HepG2 (cell line): ENCODE results near the gene ICE1. TPM values are rescaled to one million over a fixed set of nuclear protein-coding genes. Genes with fewer than 3 reads are reported as not detected.

Experiments used
- ATAC-seq: fragments of 200-7000 bp; cut with Tn5 transposase; 3 replicates; pipeline ENCODE4 v1.9.1; 2020; ENCODE audit warnings: mild to moderate bottlenecking, moderate library complexity
- BruUV-seq: library from RNA; stranded (reverse); fragments of 400-500 nt; replicated peaks from 2 replicates; lab custom pipeline; 2021; lab: Mats Ljungman, UMichigan
- CTCF ChIA-PET: fragments of 300-600 bp; formaldehyde crosslinking; extraction: SDS; loops from one replicate; lab custom pipeline; 2021; ENCODE audit warnings: low total read pairs, inconsistent platforms, low intra/inter-chr PET ratio; lab: Yijun Ruan, JAX
- POLR2A ChIA-PET: fragments of 350-600 bp; sonication (Branson Sonifier 250); formaldehyde crosslinking; loops from one replicate; lab custom pipeline; 2020; ENCODE audit warnings: antibody characterized with exemption, inconsistent platforms; lab: Yijun Ruan, JAX
- DNase-seq: peaks from one replicate; pipeline ENCODE4 v3.0.0-alpha.2; 2015; ENCODE audit warnings: low spot score
- FAIRE-seq: peaks from 3 replicates; lab custom pipeline; 2011; peaks lifted over from hg19 to GRCh38; lab: Jason Lieb, UNC
- H2AFZ ChIP-seq: one replicate; pipeline ENCODE4 v1.6.1; 2011; ENCODE audit warnings: low read length, inconsistent platforms
- H3K27ac ChIP-seq: fragments of 300-600 bp; 3 replicates; pipeline ENCODE4 v1.8.0; 2011; ENCODE audit warnings: mixed run types, mild to moderate bottlenecking, mixed read lengths, low read length, inconsistent platforms; ENCODE audit not compliant: insufficient read depth; ENCODE audit errors: extremely low read length
- H3K27me3 ChIP-seq, 2 experiments: fragments of 200-600 bp in 1 of 2; 2 replicates in 1 of 2; 3 replicates in 1 of 2; pipeline versions ENCODE4 v1.6.0 to v1.8.0; 2011; ENCODE audit warnings: low read length in 2 of 2, mild to moderate bottlenecking in 2 of 2, moderate library complexity in 2 of 2, inconsistent platforms in 1 of 2; ENCODE audit not compliant: insufficient read depth in 2 of 2, control insufficient read depth in 1 of 2
- H3K36me3 ChIP-seq, 2 experiments: fragments of 200-600 bp in 1 of 2; replicated peaks in 1 of 2; 2 replicates in 1 of 2; 3 replicates in 1 of 2; pipeline versions ENCODE4 v1.5.1 to v1.8.0; 2011; ENCODE audit warnings: low read length in 2 of 2, inconsistent platforms in 1 of 2; ENCODE audit not compliant: insufficient read depth in 2 of 2, control insufficient read depth in 1 of 2
- H3K4me1 ChIP-seq: 2 replicates; pipeline ENCODE4 v1.5.1; 2012; ENCODE audit warnings: low read length, inconsistent platforms; ENCODE audit not compliant: insufficient read depth
- H3K4me2 ChIP-seq: 2 replicates; pipeline ENCODE4 v1.6.0; 2011; ENCODE audit warnings: low read depth, low read length, inconsistent platforms
- H3K4me3 ChIP-seq, 3 experiments: fragments of 200-600 bp in 1 of 3; sonication (generic), shearing (Covaris generic) in 1 of 3; replicated peaks in 1 of 3; 2 replicates each; pipeline ENCODE4 v1.5.1; 2011 to 2016; ENCODE audit warnings: low read length in 3 of 3, inconsistent platforms in 2 of 3, low read depth in 2 of 3, mild to moderate bottlenecking in 2 of 3, control low read depth in 1 of 3, mixed read lengths in 1 of 3; ENCODE audit not compliant: insufficient read depth in 1 of 3
- H3K79me2 ChIP-seq: one replicate; pipeline ENCODE4 v1.6.1; 2011; ENCODE audit warnings: low read length, inconsistent platforms; ENCODE audit not compliant: insufficient read depth
- H3K9ac ChIP-seq: 2 replicates; pipeline ENCODE4 v1.6.0; 2011; ENCODE audit warnings: mild to moderate bottlenecking, low read depth, low read length, inconsistent platforms; ENCODE audit not compliant: insufficient read depth
- H3K9me3 ChIP-seq: 2 replicates; pipeline ENCODE4 v1.5.1; 2012; ENCODE audit warnings: mild to moderate bottlenecking, low read length
- H4K20me1 ChIP-seq: 2 replicates; pipeline ENCODE4 v1.6.0; 2011; ENCODE audit warnings: inconsistent platforms, mild to moderate bottlenecking, low read length, moderate library complexity; ENCODE audit not compliant: insufficient read depth
- DMAP1 ChIP-seq: IDR thresholded peaks from 2 replicates; pipeline ENCODE4 v1.6.1; 2016
- MAFF ChIP-seq: IDR thresholded peaks from 2 replicates; pipeline ENCODE4 v1.6.1; 2011; ENCODE audit warnings: low read depth, low read length, improper control_type of control experiment
- MAFK ChIP-seq, 2 experiments: IDR thresholded peaks in 1 of 2; conservative IDR thresholded peaks in 1 of 2; 2 replicates each; pipeline ENCODE4 v1.6.1; 2011; ENCODE audit warnings: improper control_type of control experiment in 2 of 2, low read length in 2 of 2
- NCOA1 ChIP-seq: sonication (generic); formaldehyde crosslinking; IDR thresholded peaks from 2 replicates; pipeline ENCODE4 v1.9.0; 2021; ENCODE audit warnings: missing genetic modification reagents
- NFIB ChIP-seq: sonication (generic); formaldehyde crosslinking; IDR thresholded peaks from 2 replicates; pipeline ENCODE4 v1.9.0; 2021; ENCODE audit warnings: missing genetic modification reagents, mild to moderate bottlenecking, borderline replicate concordance
- ZNF839 ChIP-seq: sonication (generic); formaldehyde crosslinking; IDR thresholded peaks from 2 replicates; pipeline ENCODE4 v1.4.0; 2020; ENCODE audit warnings: missing genetic modification reagents, mild to moderate bottlenecking, borderline replicate concordance
- WGBS: methylation state at CpG from one replicate; pipeline ENCODE4 v1.1.6; 2017; ENCODE audit warnings: low lambda C conversion rate; 5-methylcytosine and 5-hydroxymethylcytosine counted together
- in situ Hi-C: cut with HindIII; loops from 2 replicates; pipeline ENCODE4 v1.10.0; 2017; ENCODE audit warnings: low pct_unique_long_range_greater_than_20kb; ENCODE audit not compliant: extremely low pct_ligation_motif_present
- intact Hi-C: fragments of 100-400 bp; cut with micrococcal nuclease; formaldehyde crosslinking; loops from one replicate; pipeline ENCODE4 v1.10.0; 2022; ENCODE audit not compliant: unreplicated experiment
- polyA plus RNA-seq, 8 experiments: library from polyadenylated mRNA; depleted of rRNA in 3 of 8; stranded (reverse) in 7 of 8; unstranded in 1 of 8; fragments of >200 nt; fragmentation: Illumina TruSeq in 4 of 8; extraction: Trizol in 4 of 8; gene quantifications; 2 replicates each; pipeline versions ENCODE4 v1.2.1 to v1.2.3, GENCODE V29; 2011 to 2016; ENCODE audit warnings: low read depth in 4 of 8, missing spikeins in 1 of 8, mixed read lengths in 1 of 8; ENCODE audit not compliant: insufficient read depth in 1 of 8
- total RNA-seq, 5 experiments: library from RNA; depleted of rRNA; stranded (reverse); fragments of >200 nt; fragmentation: Illumina TruSeq; extraction: Trizol; gene quantifications; 2 replicates each; pipeline ENCODE4 v1.2.3, GENCODE V29; 2016; ENCODE audit warnings: low read depth in 1 of 5

Gene ICE1
- total and polyA plus RNA-seq, 2 of the 13 experiments (the other 11 are each of a cell fraction or from before 2014, with no cell fraction given) = 9.1 to 27.6 TPM

- WGBS = 98% methylated on average over 11 of the region's 11 CpGs
- Histone ChIP-seq H3K27ac (no peak overlapping the region), H4K20me1 (0 out of 2 replicates have a peak, but pooled peaks cover 5% of the 10 kb centered on the region), H3K36me3 (peaks cover 2 to 18% of the 10 kb centered on the region in 2 experiments; a peak in 3 of 5 replicates), H3K4me3 (no peak overlapping the region), H2AFZ (no peak overlapping the region), H3K9me3 (no peaks in the 10 kb centered on the region)
- no peak for FAIRE-seq
- POLR2A ChIA-PET = no interaction called here
- DNase-seq = no peak
- CTCF ChIA-PET = no interaction called here
- TF ChIP-seq MAFF (peak; percentile 26; the same call in 1 of the 2 replicates), NCOA1 (CRISPR knock-in tag) (no peak), NFIB (no peak), MAFK (conservative IDR thresholded peaks at IDR 0.05 in 1 of 2, IDR thresholded peaks at IDR 0.05 in 1 of 2; ENCODE audit: low read length in 2 of 2) (peak; percentile 43 to 64; a peak in 3 of 4 replicates), DMAP1 (CRISPR knock-in tag) (no peak)
- TF ChIP-seq, all 625 proteins: peak for 2
- Histone ChIP-seq H3K79me2 (peaks cover 35% of the 10 kb centered on the region), H3K9ac (no peak overlapping the region), H3K27me3 (no peaks in the 10 kb centered on the region), H3K4me2 (no peak overlapping the region), H3K4me1 (no peaks in the 10 kb centered on the region)
- no TSS peak for BruUV-seq
- no peak for ATAC-seq
- intact Hi-C loops (no loop called here), in situ Hi-C loops (no loop called here)
Measured at GRCh38 chr5:5437227-5438172, 15.0 kb downstream of the ICE1 start.

GRCh38 chr5:5451863-5452262, 29.4 kb downstream of the ICE1 start:
- TF ChIP-seq ZNF839 (CRISPR knock-in tag) (no peak), MAFF (0 out of 2 replicates have a peak, but pooled peaks have one; percentile 43), MAFK (conservative IDR thresholded peaks at IDR 0.05 in 1 of 2, IDR thresholded peaks at IDR 0.05 in 1 of 2; ENCODE audit: low read length in 2 of 2) (peak; percentile 41 to 71; a peak in 3 of 4 replicates)
- no peak overlapping the region for H3K9ac ChIP-seq
- H4K20me1 ChIP-seq = 0 out of 2 replicates have a peak, but pooled peaks cover 2% of the 10 kb centered on the region
- POLR2A ChIA-PET = no interaction called here
- H3K27me3 ChIP-seq = no peaks in the 10 kb centered on the region
- H3K4me3 ChIP-seq = no peak overlapping the region
- DNase-seq (no peak), FAIRE-seq (no peak), ATAC-seq (no peak)
- in situ Hi-C loops = no loop called here
- no peak overlapping the region for H3K4me2 ChIP-seq
- intact Hi-C loops = no loop called here
- no peaks in the 10 kb centered on the region for H3K79me2 ChIP-seq
- no peaks in the 10 kb centered on the region for H3K9me3 ChIP-seq
- no TSS peak for BruUV-seq
- no peaks in the 10 kb centered on the region for H3K4me1 ChIP-seq
- CTCF ChIA-PET = no interaction called here
- 98% methylated on average over 1 of the region's 1 CpG for WGBS
- H3K27ac ChIP-seq = no peak overlapping the region
- no peak overlapping the region for H2AFZ ChIP-seq
- peaks cover 8 to 70% of the 10 kb centered on the region in 2 experiments; a peak in 3 of 5 replicates for H3K36me3 ChIP-seq
